HG03469 (cell line): ENCODE data around the gene BMP8B.

ENCODE experiments used
- ATAC-seq: cut with Tn5 transposase; IDR thresholded peaks from one replicate; pipeline ENCODE4 v1.9.1; 2021; ENCODE audit warnings: mild to moderate bottlenecking, moderate library complexity, moderate number of reproducible peaks; ENCODE audit not compliant: unreplicated experiment

Gene BMP8B

GRCh38 chr1:39727932-39728317 is 60.7 kb downstream of the BMP8B start:
- ATAC-seq: no peak

- no peak for ATAC-seq
Observed at GRCh38 chr1:39727221-39727931, 61.3 kb downstream of the BMP8B start.

GRCh38 chr1:39726600-39726999 is 62.1 kb downstream of the BMP8B start:
- ATAC-seq: no peak

- ATAC-seq: no peak
Observed at GRCh38 chr1:39722495-39722894, 66.2 kb downstream of the BMP8B start.

GRCh38 chr1:39721664-39722063 is 67.0 kb downstream of the BMP8B start:
- ATAC-seq: no peak

- no peak for ATAC-seq
Observed at GRCh38 chr1:39720094-39720999, 68.3 kb downstream of the BMP8B start.

GRCh38 chr1:39717809-39718208 is 70.9 kb downstream of the BMP8B start:
- no peak for ATAC-seq

- ATAC-seq: no peak
Observed at GRCh38 chr1:39713557-39713956, 75.1 kb downstream of the BMP8B start.

- ATAC-seq: no peak
Observed at GRCh38 chr1:39711966-39712340, 76.7 kb downstream of the BMP8B start.

- ATAC-seq: no peak
Observed at GRCh38 chr1:39711104-39711965, 77.3 kb downstream of the BMP8B start.

- ATAC-seq: no peak
Observed at GRCh38 chr1:39707506-39707905, 81.2 kb downstream of the BMP8B start.
